Measurements from ENCODE around the gene MYOCOS. TPM values are rescaled to one million over a fixed set of nuclear protein-coding genes. Genes with fewer than 3 reads are reported as not detected.

MYOCOS gene
- total and polyA plus RNA-seq, 2 donors (not counting 1 experiment from before 2014, with no cell fraction given): not detected

- Histone ChIP-seq H3K4me1 (ENCODE audit: control insufficient read depth, extremely low read depth, insufficient read depth, low read length) (no peaks in the 10 kb centered on the region), H3K79me2 (ENCODE audit: control insufficient read depth, insufficient read depth, low read length) (no peaks in the 10 kb centered on the region), H2AFZ (ENCODE audit: low read length) (no peak overlapping the region), H3K4me2 (ENCODE audit: extremely low read depth, insufficient read depth, low read length) (no peak overlapping the region), H3K4me3 (replicated peaks in 1 of 4; ENCODE audit: control extremely low read depth in 1 of 4, insufficient read depth in 1 of 4, low read depth in 3 of 4, low read length in 4 of 4) (no peak overlapping the region), H3K9me3 (ENCODE audit: control insufficient read depth, insufficient read depth, low read depth, low read length) (no peaks in the 10 kb centered on the region), H4K20me1 (ENCODE audit: control insufficient read depth, extremely low read depth, insufficient read depth, low read length) (no peaks in the 10 kb centered on the region), H3K36me3 (ENCODE audit: control insufficient read depth, insufficient read depth, low read length) (no peaks in the 10 kb centered on the region), H3K27ac (ENCODE audit: insufficient read depth, low read length) (no peak overlapping the region), H3K9ac (ENCODE audit: insufficient read depth, low read length) (no peak overlapping the region), H3K27me3 (ENCODE audit: control insufficient read depth, insufficient read depth, low read length) (peaks cover 2% of the 10 kb centered on the region)
- DNase-seq (ENCODE audit: low read depth in 2 of 2): no peak
- TF ChIP-seq CTCF (conservative IDR thresholded peaks at IDR 0.05 in 1 of 2, IDR thresholded peaks at IDR 0.05 in 1 of 2; ENCODE audit: low read depth in 1 of 2, low read length in 2 of 2): no peak
- no peak for TF ChIP-seq EZH2 (IDR thresholded peaks at IDR 0.05; ENCODE audit: low read length, missing control alignments)
Measured at GRCh38 chr1:171637928-171638576, 16.0 kb downstream of the MYOCOS start.

GRCh38 chr1:171640225-171640624 is 18.2 kb downstream of the MYOCOS start:
- H3K36me3 ChIP-seq (ENCODE audit: control insufficient read depth, insufficient read depth, low read length): no peaks in the 10 kb centered on the region

GRCh38 chr1:171641076-171641864 is 19.2 kb downstream of the MYOCOS start:
- Histone ChIP-seq H3K27ac (ENCODE audit: insufficient read depth, low read length) (no peak overlapping the region), H3K9me3 (ENCODE audit: control insufficient read depth, insufficient read depth, low read depth, low read length) (no peaks in the 10 kb centered on the region), H3K4me2 (ENCODE audit: extremely low read depth, insufficient read depth, low read length) (no peak overlapping the region), H3K27me3 (ENCODE audit: control insufficient read depth, insufficient read depth, low read length) (no peaks in the 10 kb centered on the region), H4K20me1 (ENCODE audit: control insufficient read depth, extremely low read depth, insufficient read depth, low read length) (no peaks in the 10 kb centered on the region), H3K79me2 (ENCODE audit: control insufficient read depth, insufficient read depth, low read length) (no peaks in the 10 kb centered on the region), H3K36me3 (ENCODE audit: control insufficient read depth, insufficient read depth, low read length) (no peaks in the 10 kb centered on the region), H3K4me1 (ENCODE audit: control insufficient read depth, extremely low read depth, insufficient read depth, low read length) (peaks cover 10% of the 10 kb centered on the region), H3K9ac (ENCODE audit: insufficient read depth, low read length) (no peak overlapping the region), H3K4me3 (replicated peaks in 1 of 4; ENCODE audit: control extremely low read depth in 1 of 4, insufficient read depth in 1 of 4, low read depth in 3 of 4, low read length in 4 of 4) (no peak overlapping the region), H2AFZ (ENCODE audit: low read length) (no peak overlapping the region)
- TF ChIP-seq CTCF (conservative IDR thresholded peaks at IDR 0.05 in 1 of 2, IDR thresholded peaks at IDR 0.05 in 1 of 2; ENCODE audit: low read depth in 1 of 2, low read length in 2 of 2) (no peak), EZH2 (IDR thresholded peaks at IDR 0.05; ENCODE audit: low read length, missing control alignments) (no peak)
- DNase-seq (ENCODE audit: low read depth in 2 of 2): no peak

More at GRCh38 chr1:171640225-171640624, 18.2 kb downstream of the MYOCOS start:
- no peak for TF ChIP-seq EZH2 (IDR thresholded peaks at IDR 0.05; ENCODE audit: low read length, missing control alignments)
- Histone ChIP-seq H3K9me3 (ENCODE audit: control insufficient read depth, insufficient read depth, low read depth, low read length) (no peaks in the 10 kb centered on the region), H3K4me2 (ENCODE audit: extremely low read depth, insufficient read depth, low read length) (no peak overlapping the region), H3K27ac (ENCODE audit: insufficient read depth, low read length) (no peak overlapping the region), H3K9ac (ENCODE audit: insufficient read depth, low read length) (no peak overlapping the region), H3K79me2 (ENCODE audit: control insufficient read depth, insufficient read depth, low read length) (no peaks in the 10 kb centered on the region), H3K27me3 (ENCODE audit: control insufficient read depth, insufficient read depth, low read length) (no peaks in the 10 kb centered on the region), H3K4me3 (replicated peaks in 1 of 4; ENCODE audit: control extremely low read depth in 1 of 4, insufficient read depth in 1 of 4, low read depth in 3 of 4, low read length in 4 of 4) (no peak overlapping the region), H4K20me1 (ENCODE audit: control insufficient read depth, extremely low read depth, insufficient read depth, low read length) (no peaks in the 10 kb centered on the region), H3K4me1 (ENCODE audit: control insufficient read depth, extremely low read depth, insufficient read depth, low read length) (peaks cover 1% of the 10 kb centered on the region), H2AFZ (ENCODE audit: low read length) (no peak overlapping the region)
- DNase-seq (ENCODE audit: low read depth in 2 of 2): no peak
